Transverse colon (tissue), 3 donors: Measurements from ENCODE around the gene FRAT2.

ENCODE experiments used
- CTCF ChIP-seq, 5 experiments: fragments of 200-600 bp in 3 of 5; fragments of 450-650 bp in 2 of 5; sonication (generic) in 3 of 5; IDR thresholded peaks; 1 replicate in 2 of 5; 2 replicates in 3 of 5; pipeline ENCODE4 v1.5.1; 2016 to 2017; ENCODE audit warnings: antibody characterized with exemption in 5 of 5, inconsistent platforms in 3 of 5, mild to moderate bottlenecking in 2 of 5, moderate library complexity in 1 of 5
- POLR2A ChIP-seq: fragments of 450-650 bp; IDR thresholded peaks from one replicate; pipeline ENCODE4 v1.6.1; 2016; ENCODE audit warnings: antibody characterized with exemption, mild to moderate bottlenecking, moderate library complexity

GRCh38 chr10:97292097-97292861 lies 42.2 kb downstream of the FRAT2 start, which contains the start of gene ARHGAP19:
- TF ChIP-seq POLR2A (peak; percentile 85), CTCF (IDR thresholded peaks at IDR 0.05) (peak in 2 of 5 experiments; percentile 8 to 42)
